A549 (cell line): ENCODE results near the gene DGKD.

Source experiments
- EP300 ChIP-seq, 2 experiments: fragments of >200 bp; sonication (Bioruptor Twin); formaldehyde crosslinking; IDR thresholded peaks; 2 replicates in 1 of 2; 3 replicates in 1 of 2; pipeline ENCODE4 v1.6.1; 2016 to 2017
- JUNB ChIP-seq: fragments of >200 bp; sonication (Bioruptor Twin); formaldehyde crosslinking; IDR thresholded peaks from 2 replicates; pipeline ENCODE4 v1.6.1; 2016
- MYC ChIP-seq: IDR thresholded peaks from 2 replicates; pipeline ENCODE4 v1.6.1; 2012; ENCODE audit warnings: mild to moderate bottlenecking, inconsistent platforms, low read length, improper control_type of control experiment, borderline replicate concordance
- POLR2A ChIP-seq: IDR thresholded peaks from 2 replicates; pipeline ENCODE4 v1.6.1; 2012; ENCODE audit warnings: mild to moderate bottlenecking, low read length
- POLR2AphosphoS2 ChIP-seq: conservative IDR thresholded peaks from 2 replicates; pipeline ENCODE4 v1.6.1; 2012; ENCODE audit warnings: low read length, improper control_type of control experiment, inconsistent platforms
- RARB ChIP-seq: fragments of 250-450 bp; sonication (Bioruptor Pico); IDR thresholded peaks from 2 replicates; pipeline ENCODE4 v1.8.0; 2021; ENCODE audit warnings: mild to moderate bottlenecking, moderate library complexity
- REST ChIP-seq: fragments of 200-600 bp; sonication (generic); IDR thresholded peaks from 2 replicates; pipeline ENCODE4 v1.6.1; 2016; ENCODE audit warnings: antibody characterized with exemption, mild to moderate bottlenecking, moderate library complexity
- RNF2 ChIP-seq: fragments of 200-600 bp; sonication (generic); IDR thresholded peaks from 2 replicates; pipeline ENCODE4 v1.6.1; 2016; ENCODE audit warnings: low read depth, mild to moderate bottlenecking, antibody characterized with exemption, moderate library complexity, borderline replicate concordance
- TP53 ChIP-seq: fragments of 250-450 bp; sonication (Bioruptor Pico); IDR thresholded peaks from 2 replicates; pipeline ENCODE4 v1.5.0; 2021; ENCODE audit warnings: mild to moderate bottlenecking, moderate library complexity
- USF2 ChIP-seq: fragments of 450-650 bp; IDR thresholded peaks from 2 replicates; pipeline ENCODE4 v1.6.1; 2014; ENCODE audit warnings: antibody characterized with exemption
- ZC3H11A ChIP-seq: fragments of 450-650 bp; IDR thresholded peaks from 2 replicates; pipeline ENCODE4 v1.6.1; 2014; ENCODE audit warnings: antibody characterized with exemption, mild to moderate bottlenecking
- TF ChIP-seq, protein P1 (sequence below): fragments of >200 bp; sonication (Bioruptor Twin); formaldehyde crosslinking; IDR thresholded peaks from 3 replicates; pipeline ENCODE4 v1.5.1; 2016
- TF ChIP-seq, protein P2 (sequence below): IDR thresholded peaks from 2 replicates; pipeline ENCODE4 v1.6.1; 2012

GRCh38 chr2:233438573-233439147 lies 84.4 kb downstream of the DGKD start:
- TF ChIP-seq, protein P1, sequence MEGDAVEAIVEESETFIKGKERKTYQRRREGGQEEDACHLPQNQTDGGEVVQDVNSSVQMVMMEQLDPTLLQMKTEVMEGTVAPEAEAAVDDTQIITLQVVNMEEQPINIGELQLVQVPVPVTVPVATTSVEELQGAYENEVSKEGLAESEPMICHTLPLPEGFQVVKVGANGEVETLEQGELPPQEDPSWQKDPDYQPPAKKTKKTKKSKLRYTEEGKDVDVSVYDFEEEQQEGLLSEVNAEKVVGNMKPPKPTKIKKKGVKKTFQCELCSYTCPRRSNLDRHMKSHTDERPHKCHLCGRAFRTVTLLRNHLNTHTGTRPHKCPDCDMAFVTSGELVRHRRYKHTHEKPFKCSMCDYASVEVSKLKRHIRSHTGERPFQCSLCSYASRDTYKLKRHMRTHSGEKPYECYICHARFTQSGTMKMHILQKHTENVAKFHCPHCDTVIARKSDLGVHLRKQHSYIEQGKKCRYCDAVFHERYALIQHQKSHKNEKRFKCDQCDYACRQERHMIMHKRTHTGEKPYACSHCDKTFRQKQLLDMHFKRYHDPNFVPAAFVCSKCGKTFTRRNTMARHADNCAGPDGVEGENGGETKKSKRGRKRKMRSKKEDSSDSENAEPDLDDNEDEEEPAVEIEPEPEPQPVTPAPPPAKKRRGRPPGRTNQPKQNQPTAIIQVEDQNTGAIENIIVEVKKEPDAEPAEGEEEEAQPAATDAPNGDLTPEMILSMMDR, result no peak
- TF ChIP-seq EP300 (IDR thresholded peaks at IDR 0.05) (no peak), JUNB (no peak), TP53 (no peak), POLR2A (no peak), REST (no peak), ZC3H11A (no peak), RARB (CRISPR knock-in tag) (no peak), RNF2 (no peak), MYC (no peak), POLR2AphosphoS2 (no peak), USF2 (no peak)
- TF ChIP-seq, protein P2, sequence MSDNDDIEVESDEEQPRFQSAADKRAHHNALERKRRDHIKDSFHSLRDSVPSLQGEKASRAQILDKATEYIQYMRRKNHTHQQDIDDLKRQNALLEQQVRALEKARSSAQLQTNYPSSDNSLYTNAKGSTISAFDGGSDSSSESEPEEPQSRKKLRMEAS, result no peak
